Frontal cortex (tissue), 4 donors: ENCODE data around the gene MRPL21. TPM values are rescaled to one million over a fixed set of nuclear protein-coding genes. Genes with fewer than 3 reads are reported as not detected.
A peak's percentile ranks its signal among the peaks of the same experiment; 100 is the strongest.
"Not testable (repeated sequence)": the region's sequence is repeated elsewhere in the genome, so short reads cannot be mapped to it uniquely, and the experiment has no call there.

Source experiments
- DNase-seq, 2 donors: peaks; one replicate each; pipeline ENCODE4 v3.0.0; 2012; ENCODE audit warnings: low spot score in 2 of 2
- FAIRE-seq: peaks from 2 replicates; lab custom pipeline; 2012; peaks lifted over from hg19 to GRCh38; lab: Jason Lieb, UNC
- total RNA-seq: library from RNA; depleted of rRNA; stranded (reverse); fragments of >200 nt; gene quantifications from one replicate; pipeline ENCODE4 v1.2.3, GENCODE V29; 2014
- donor health status: control.
- donor health status: control.
- donor health status: control.

The MRPL21 gene
- total RNA-seq, 1 donor from 2014 or later = 51.0 TPM

DNA sequence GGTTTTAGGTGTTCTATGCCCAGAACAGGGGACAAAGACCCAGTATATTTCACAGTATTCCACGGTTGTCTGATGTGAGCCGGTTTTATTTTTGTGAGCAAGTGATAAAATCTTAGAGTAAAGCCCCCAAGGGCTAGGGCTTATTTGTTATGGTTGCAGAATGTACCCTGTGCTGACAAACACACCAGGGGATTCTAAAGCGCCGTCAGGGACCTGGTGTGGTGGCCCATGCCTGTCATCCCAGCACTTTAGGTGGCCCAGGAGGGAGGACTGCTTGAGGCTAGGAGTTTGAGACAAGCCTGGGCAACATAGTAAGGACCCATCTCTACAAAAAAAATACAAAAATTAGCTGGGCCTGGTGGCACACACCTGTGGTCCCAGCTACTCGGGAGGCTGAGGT is 22.8 kb downstream of the MRPL21 start:
- FAIRE-seq (no peak), DNase-seq (no peak)

DNA sequence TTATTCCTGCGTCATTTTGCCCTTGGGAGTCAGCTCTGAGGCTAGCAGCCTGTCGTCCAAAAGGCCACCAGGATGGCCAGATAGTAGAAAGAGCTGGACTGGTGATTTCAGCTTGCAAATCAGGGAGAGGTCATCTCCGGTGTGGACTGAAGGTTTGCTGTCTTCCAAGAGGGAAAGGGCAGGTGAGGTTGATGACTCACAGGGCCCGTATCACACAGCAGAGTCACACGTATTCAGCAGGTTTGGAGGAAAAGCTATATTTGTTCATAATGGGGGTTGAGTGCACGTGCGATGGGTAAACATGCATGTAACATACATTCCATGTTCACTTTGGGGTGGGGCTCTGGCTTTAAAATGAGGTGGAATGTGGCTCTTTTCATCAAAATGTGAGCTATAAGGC is 25.6 kb downstream of the MRPL21 start:
- DNase-seq (no peak), FAIRE-seq (no peak)

- DNase-seq (no peak), FAIRE-seq (no peak)
Measured at GRCh38 chr11:68872216-68873003, 31.2 kb downstream of the MRPL21 start.

GRCh38 chr11:68870470-68870869 is 33.2 kb downstream of the MRPL21 start:
- no peak for DNase-seq
- FAIRE-seq = no peak

GRCh38 chr11:68868221-68868835 is 35.3 kb downstream of the MRPL21 start:
- DNase-seq (no peak), FAIRE-seq (no peak)

DNA sequence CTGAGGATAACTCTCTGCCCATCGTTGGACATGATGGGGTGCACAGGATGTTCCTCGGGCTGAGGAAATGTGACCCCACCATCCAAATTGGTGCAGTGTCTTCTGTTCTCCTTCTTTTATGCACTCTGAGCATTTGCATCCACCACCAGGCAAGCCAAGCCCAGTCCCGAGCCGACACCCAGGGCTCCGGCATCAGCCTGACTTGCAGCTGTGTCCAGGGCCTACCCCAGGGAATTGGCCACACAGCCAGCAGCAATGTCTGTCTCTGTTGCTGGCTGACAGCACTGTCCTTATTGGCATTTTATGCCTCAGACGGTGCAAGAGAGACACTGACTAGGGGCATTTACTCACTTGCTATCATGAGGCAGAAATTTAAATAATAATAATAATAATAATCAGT is 36.6 kb downstream of the MRPL21 start:
- FAIRE-seq (no peak), DNase-seq (no peak)

GRCh38 chr11:68865241-68865640 is 38.4 kb downstream of the MRPL21 start:
- DNase-seq (no peak), FAIRE-seq (no peak)

DNA sequence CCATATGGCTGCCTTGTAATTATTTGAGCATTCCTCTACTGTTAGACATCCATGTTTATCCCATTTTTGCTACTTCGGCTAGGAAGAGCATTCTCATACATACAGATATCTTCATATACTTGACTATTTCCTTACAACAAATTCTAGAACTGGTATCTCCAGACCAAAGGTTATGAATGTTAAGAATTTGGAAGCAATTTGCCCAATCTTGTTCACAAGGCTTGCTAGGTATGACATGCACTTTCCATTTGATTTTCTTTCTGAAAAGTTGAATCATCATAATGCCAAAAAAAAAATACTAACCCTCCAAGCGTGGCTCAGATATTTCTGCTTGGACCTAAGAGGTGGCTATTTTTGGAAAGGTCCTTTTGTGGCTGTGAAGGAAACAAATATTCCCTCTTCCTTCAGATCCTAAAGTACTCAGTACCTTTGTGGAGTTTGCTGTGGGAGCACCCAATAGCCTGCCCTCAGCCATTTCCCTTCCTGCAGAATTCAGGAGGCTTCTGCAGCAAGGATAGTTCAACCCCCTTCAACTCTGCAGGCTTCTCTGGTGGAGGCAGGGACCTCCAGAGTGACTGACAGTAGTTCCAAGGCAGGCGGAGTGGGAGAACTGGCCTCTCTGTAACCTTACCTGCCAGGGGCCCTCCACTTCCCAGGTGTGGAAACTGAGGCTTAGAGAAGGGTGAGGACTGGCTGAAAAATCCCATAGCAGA is 39.9 kb downstream of the MRPL21 start:
- DNase-seq = no peak
- FAIRE-seq = no peak

DNA sequence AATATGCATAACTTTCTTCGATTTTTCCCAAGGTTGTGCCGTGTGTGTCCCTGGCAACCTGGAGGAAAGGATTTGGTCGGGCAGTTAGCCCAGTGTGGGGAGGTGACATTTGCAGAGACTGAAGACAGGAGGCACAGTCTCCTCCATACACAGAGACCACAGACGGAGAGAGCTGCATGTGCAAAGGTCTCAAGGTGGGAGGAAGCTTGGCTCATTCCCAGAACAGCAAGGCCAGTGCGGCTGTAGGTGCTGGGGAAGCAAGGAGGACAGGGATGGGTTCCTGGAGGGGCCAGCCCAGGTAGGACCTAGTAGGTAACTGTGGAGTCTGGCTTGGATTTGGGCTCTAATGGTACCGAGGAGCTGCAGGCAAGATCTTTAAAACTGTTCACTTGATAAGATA is 41.2 kb downstream of the MRPL21 start:
- no peak for FAIRE-seq
- no peak for DNase-seq

DNA sequence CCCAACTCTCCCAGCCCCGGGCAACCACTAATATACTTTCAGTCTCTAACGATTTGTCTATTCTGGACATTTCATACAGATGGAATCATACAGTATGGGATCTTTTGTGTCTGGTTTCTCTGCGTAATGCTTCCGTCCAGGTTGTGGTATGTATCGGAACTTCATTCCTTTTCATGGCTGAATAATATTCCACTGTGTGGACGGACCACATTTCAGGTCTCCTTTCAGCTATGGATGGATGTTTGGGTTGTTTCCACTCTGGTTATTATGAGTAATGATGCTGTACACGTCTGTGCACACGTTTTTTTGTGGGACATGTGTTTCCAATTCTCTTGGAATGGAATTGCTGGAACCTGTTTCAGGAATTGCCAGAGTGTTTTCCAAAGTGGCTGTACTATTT is 44.5 kb downstream of the MRPL21 start:
- no peak for FAIRE-seq

GRCh38 chr11:68857037-68857586 is 46.5 kb downstream of the MRPL21 start:
- DNase-seq = no peak
- no peak for FAIRE-seq

More for the DNA sequence above, 44.5 kb downstream of the MRPL21 start:
- no peak for DNase-seq

DNA sequence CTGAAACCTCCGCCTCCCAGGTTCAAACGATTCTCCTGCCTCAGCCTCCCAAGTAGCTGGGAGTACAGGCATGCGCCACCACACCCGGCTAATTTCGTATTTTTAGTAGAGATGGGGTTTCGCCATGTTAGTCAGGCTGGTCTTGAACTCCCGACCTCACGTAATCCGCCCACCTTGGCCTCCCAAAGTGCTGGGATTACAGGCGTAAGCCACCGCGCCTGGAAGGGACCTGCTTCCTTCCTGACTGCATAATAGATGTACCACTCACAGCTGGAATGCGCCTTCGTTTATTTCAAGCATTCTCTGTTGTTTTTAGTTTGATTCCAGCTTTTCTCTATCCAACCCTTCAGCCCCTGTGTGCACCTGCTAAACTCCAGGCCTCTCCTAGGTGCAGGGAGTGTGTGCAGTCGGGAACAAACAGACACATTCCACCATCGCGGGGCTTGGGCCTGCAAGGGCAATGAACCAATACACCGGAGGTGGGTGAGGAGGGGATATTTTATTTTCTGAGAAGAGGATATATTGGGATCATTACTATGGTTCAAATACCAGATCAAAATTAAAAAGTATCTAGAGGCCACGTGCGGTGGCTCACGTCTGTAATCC is 47.1 kb downstream of the MRPL21 start:
- not testable (repeated sequence) for DNase-seq

DNA sequence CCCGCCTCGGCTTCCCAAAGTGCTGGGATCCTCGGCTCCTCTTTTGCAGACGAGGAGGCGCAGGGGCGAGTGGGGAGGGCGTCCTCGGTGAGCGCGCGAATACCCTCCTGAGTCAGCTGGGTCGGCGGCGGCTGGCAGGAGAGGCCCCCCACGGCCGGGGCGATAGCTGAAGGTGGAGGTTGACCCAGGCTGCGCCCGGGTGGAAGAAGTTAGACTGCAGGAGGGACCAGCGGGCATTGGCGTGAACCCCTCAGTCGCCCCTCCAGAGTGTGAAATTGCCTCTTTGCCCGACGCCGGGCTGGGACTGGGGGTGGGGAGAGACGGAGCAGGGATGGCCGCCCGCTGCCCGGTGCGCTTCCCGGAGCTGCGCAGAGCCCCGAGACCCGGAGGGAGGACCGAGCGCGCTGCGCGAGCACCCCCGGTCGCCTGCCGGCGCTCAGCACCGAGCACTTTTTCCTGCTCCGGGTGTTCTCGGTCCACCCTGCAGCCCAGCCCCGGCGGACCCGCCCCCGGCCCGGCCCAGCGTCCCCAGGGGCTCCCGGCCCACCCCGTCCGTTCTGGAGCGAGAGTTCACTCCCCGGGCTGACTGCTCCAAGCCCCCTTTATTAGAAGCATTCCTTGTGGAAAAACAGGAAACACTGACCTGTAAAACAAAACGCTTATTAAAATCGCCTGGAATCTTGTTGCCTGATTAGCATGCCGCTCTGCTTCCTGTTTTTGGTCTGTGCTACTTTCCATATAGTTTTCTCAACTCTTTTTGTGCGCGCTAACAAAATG is 48.2 kb downstream of the MRPL21 start:
- FAIRE-seq (no peak), DNase-seq (peak; percentile 51 to 71)

More for the DNA sequence above, 47.1 kb downstream of the MRPL21 start:
- FAIRE-seq = not testable (repeated sequence)

GRCh38 chr11:68854273-68854958 is 49.2 kb downstream of the MRPL21 start:
- DNase-seq (no peak), FAIRE-seq (no peak)

- DNase-seq (no peak), FAIRE-seq (no peak)
Measured at GRCh38 chr11:68852628-68853027, 51.0 kb downstream of the MRPL21 start.

DNA sequence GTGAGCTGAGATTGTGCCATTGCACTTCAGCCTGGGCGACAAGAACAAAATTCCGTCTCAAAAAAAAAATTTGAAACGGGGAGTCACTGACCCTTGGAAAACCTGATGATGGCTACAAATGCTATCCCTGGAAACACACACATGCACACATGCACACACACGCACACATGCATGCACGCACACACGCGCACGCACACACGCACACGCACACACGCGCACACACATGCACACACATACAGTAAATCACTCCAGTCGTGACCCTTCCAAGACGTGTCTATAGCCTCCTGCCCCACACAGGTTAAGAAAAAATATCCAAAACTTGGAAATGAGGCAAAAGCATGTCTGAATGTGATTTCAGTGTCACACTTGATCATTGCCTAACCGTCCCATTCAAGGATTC is 55.2 kb downstream of the MRPL21 start:
- FAIRE-seq (no peak), DNase-seq (no peak)

- FAIRE-seq = no peak
- DNase-seq = no peak
Measured at GRCh38 chr11:68847395-68847794, 56.2 kb downstream of the MRPL21 start.

DNA sequence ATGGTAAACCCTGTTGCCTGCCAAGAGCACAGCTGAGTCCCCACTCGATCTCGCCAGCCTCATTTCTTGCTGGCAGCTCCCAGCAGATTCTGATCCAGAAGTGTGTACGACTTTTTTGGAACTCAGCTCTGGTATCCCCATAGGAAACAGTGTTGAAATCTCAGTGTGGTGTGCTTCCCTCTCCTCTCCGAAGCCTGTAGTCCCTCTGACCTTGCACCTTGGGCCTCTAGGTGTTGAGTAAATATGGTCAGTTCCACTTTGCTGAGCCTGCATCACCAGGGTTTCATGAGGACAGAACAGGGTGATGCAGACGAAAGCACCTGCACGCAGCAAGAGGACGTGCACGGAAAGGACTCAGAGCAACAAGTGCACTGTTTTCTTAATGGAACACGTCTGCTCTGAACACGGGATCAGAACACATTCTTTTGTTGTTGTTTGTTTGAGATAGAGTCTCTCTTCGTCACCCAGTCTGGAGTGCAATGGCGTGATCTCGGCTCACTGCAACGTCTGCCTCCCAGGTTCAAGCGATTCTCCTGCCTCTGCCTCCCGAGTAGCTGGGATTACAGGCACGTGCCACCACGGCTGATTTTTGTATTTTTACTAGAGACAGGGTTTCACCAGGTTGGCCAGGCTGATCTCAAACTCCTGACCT is 58.2 kb downstream of the MRPL21 start:
- DNase-seq (no peak), FAIRE-seq (no peak)
